ENCODE results near the gene PPL. TPM values are rescaled to one million over a fixed set of nuclear protein-coding genes. Genes with fewer than 3 reads are reported as not detected.
A peak's percentile ranks its signal among the peaks of the same experiment; 100 is the strongest.

PPL gene
- total and polyA plus RNA-seq, 2 donors (not counting 3 experiments of a cell fraction or from before 2014, with no cell fraction given): 0.07 to 0.20 TPM

DNA sequence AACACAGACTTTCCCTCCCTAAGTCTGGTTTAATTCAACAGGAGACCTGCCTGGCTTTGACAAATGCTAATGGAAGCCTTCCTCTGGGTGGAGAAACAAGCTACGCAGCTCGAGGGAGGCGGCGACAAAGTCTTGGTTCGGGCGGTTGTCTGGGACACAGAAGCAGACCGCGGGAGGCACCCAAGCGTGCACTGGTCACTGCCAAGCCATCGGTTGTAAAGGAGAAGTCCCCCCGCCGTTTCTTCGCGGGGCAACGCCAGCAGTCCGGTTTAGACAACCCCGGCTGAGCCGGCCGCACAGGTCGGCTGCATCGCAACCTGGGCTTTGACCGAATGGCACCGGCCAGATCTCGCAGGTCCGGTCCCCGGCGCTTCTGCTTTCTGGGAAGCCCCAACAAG lies 90.4 kb downstream of the PPL start:
- DNase-seq (ENCODE audit: low read depth, low spot score): peak; percentile 77

DNA sequence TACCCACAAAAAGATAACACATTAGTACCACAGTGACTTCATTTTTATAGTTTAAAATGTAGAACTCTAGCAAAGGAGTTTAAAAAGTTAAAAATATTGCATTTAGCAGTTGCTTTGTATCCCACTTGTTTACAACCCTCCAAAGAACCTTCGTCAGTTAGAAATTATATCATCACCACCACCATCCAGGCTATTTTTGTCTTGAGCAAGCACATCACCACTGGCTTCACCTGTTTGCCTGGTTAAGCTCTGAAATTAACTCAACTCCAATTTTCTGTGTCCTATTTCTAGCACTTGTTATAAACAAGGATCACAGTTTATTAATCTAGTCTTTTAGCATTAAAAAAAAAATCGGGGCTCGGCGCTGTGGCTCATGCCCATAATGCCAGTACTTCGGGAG lies 96.0 kb downstream of the PPL start:
- H3K9me3 ChIP-seq (replicated peaks; ENCODE audit: control insufficient read depth, insufficient read depth, low read length): no peaks in the 10 kb centered on the region
- CTCF ChIA-PET: no interaction called here
- H3K9ac ChIP-seq (replicated peaks; ENCODE audit: extremely low read depth, insufficient read depth, low read length): no peak overlapping the region
- H3K4me2 ChIP-seq (ENCODE audit: insufficient read depth, low read length): no peak overlapping the region
- no peak overlapping the region for H2AFZ ChIP-seq (ENCODE audit: low read depth, low read length)
- H3K27ac ChIP-seq (ENCODE audit: insufficient read depth, low read depth, low read length): no peak overlapping the region
- dilution Hi-C loops (cut with MboI; ENCODE audit: extremely low pct_ligation_motif_present, low sequenced_read_pairs) (no loop called here), intact Hi-C loops (cut with micrococcal nuclease) (no loop called here)
- peaks cover 23% of the 10 kb centered on the region for H3K79me2 ChIP-seq (ENCODE audit: control insufficient read depth, insufficient read depth, low read length)
- no peaks in the 10 kb centered on the region for H3K9me1 ChIP-seq (replicated peaks; ENCODE audit: control insufficient read depth, extremely low read depth, insufficient read depth, low read length)
- H3K4me3 ChIP-seq (replicated peaks in 1 of 3; ENCODE audit: insufficient read depth in 1 of 3, low read depth in 1 of 3, low read length in 3 of 3): no peak overlapping the region
- TF ChIP-seq JUN (IDR thresholded peaks at IDR 0.05; ENCODE audit: borderline replicate concordance, insufficient read depth, insufficient read length, low read depth) (no peak), GATA2 (IDR thresholded peaks at IDR 0.05; ENCODE audit: insufficient read depth, insufficient read length, low read depth, low read length) (no peak), FOS (IDR thresholded peaks at IDR 0.05; ENCODE audit: borderline replicate concordance, insufficient read depth, low read length) (no peak), EZH2 (IDR thresholded peaks at IDR 0.05; ENCODE audit: borderline replicate concordance, low read depth, low read length, severe bottlenecking) (no peak)
- TF ChIP-seq, protein P1, sequence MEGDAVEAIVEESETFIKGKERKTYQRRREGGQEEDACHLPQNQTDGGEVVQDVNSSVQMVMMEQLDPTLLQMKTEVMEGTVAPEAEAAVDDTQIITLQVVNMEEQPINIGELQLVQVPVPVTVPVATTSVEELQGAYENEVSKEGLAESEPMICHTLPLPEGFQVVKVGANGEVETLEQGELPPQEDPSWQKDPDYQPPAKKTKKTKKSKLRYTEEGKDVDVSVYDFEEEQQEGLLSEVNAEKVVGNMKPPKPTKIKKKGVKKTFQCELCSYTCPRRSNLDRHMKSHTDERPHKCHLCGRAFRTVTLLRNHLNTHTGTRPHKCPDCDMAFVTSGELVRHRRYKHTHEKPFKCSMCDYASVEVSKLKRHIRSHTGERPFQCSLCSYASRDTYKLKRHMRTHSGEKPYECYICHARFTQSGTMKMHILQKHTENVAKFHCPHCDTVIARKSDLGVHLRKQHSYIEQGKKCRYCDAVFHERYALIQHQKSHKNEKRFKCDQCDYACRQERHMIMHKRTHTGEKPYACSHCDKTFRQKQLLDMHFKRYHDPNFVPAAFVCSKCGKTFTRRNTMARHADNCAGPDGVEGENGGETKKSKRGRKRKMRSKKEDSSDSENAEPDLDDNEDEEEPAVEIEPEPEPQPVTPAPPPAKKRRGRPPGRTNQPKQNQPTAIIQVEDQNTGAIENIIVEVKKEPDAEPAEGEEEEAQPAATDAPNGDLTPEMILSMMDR (IDR thresholded peaks at IDR 0.05; ENCODE audit: extremely low read depth in 1 of 2, insufficient read depth in 1 of 2, low read depth in 1 of 2, low read length in 2 of 2): no peak
- TF ChIP-seq, protein P2, sequence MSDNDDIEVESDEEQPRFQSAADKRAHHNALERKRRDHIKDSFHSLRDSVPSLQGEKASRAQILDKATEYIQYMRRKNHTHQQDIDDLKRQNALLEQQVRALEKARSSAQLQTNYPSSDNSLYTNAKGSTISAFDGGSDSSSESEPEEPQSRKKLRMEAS (IDR thresholded peaks at IDR 0.05; ENCODE audit: insufficient read depth, insufficient read length): no peak
- H4K20me1 ChIP-seq (replicated peaks; ENCODE audit: control insufficient read depth, extremely low read depth, insufficient read depth, low read length): peaks cover 2% of the 10 kb centered on the region
- H3K36me3 ChIP-seq (ENCODE audit: control insufficient read depth in 2 of 2, extremely low read depth in 1 of 2, insufficient read depth in 2 of 2, low read length in 2 of 2): peaks cover 25 to 42% of the 10 kb centered on the region in 2 experiments
- no TSS peak for BruUV-seq (replicated peaks)
- POLR2A ChIA-PET: no interaction called here
- FAIRE-seq (no peak), DNase-seq (ENCODE audit: low read depth, low spot score) (no peak)
- H3K4me1 ChIP-seq (ENCODE audit: control insufficient read depth, extremely low read depth, insufficient read depth, low read length): peaks cover 6% of the 10 kb centered on the region
- H3K27me3 ChIP-seq (ENCODE audit: control insufficient read depth in 2 of 2, insufficient read depth in 2 of 2, low read length in 2 of 2): no peaks in the 10 kb centered on the region

More for the DNA sequence above, 90.4 kb downstream of the PPL start:
- peak overlapping the region; percentile 85 for H3K4me2 ChIP-seq (ENCODE audit: insufficient read depth, low read length)
- peaks cover 69% of the 10 kb centered on the region for H3K79me2 ChIP-seq (ENCODE audit: control insufficient read depth, insufficient read depth, low read length)
- CTCF ChIA-PET: interaction anchor here (0.9 to 1.3 kb wide), 3 partner anchors 10 to 109 kb away, joined by 3 to 5 read pairs (median 3); no protein-coding TSS in a partner anchor
- no peaks in the 10 kb centered on the region for H3K9me3 ChIP-seq (replicated peaks; ENCODE audit: control insufficient read depth, insufficient read depth, low read length)
- peaks cover 9 to 10% of the 10 kb centered on the region in 2 experiments for H3K36me3 ChIP-seq (ENCODE audit: control insufficient read depth in 2 of 2, extremely low read depth in 1 of 2, insufficient read depth in 2 of 2, low read length in 2 of 2)
- peak overlapping the region; percentile 84 for H3K27ac ChIP-seq (ENCODE audit: insufficient read depth, low read depth, low read length)
- BruUV-seq (replicated peaks): no TSS peak
- H3K9me1 ChIP-seq (replicated peaks; ENCODE audit: control insufficient read depth, extremely low read depth, insufficient read depth, low read length): no peaks in the 10 kb centered on the region
- FAIRE-seq: no peak
- no peaks in the 10 kb centered on the region for H3K27me3 ChIP-seq (ENCODE audit: control insufficient read depth in 2 of 2, insufficient read depth in 2 of 2, low read length in 2 of 2)
- H3K4me1 ChIP-seq (ENCODE audit: control insufficient read depth, extremely low read depth, insufficient read depth, low read length): peaks cover 33% of the 10 kb centered on the region
- TF ChIP-seq POLR2A (IDR thresholded peaks at IDR 0.05; ENCODE audit: low read depth, low read length): peak; percentile 77
- TF ChIP-seq, protein P1 (IDR thresholded peaks at IDR 0.05; ENCODE audit: extremely low read depth in 1 of 2, insufficient read depth in 1 of 2, low read depth in 1 of 2, low read length in 2 of 2): no peak
- peak overlapping the region; percentile 94 for H2AFZ ChIP-seq (ENCODE audit: low read depth, low read length)
- intact Hi-C loops (cut with micrococcal nuclease) (loop anchor here (2.0 kb wide), 1 partner anchor 98 kb away; no protein-coding TSS in a partner anchor), dilution Hi-C loops (cut with MboI; ENCODE audit: extremely low pct_ligation_motif_present, low sequenced_read_pairs) (no loop called here)
- POLR2A ChIA-PET: no interaction called here
- H4K20me1 ChIP-seq (replicated peaks; ENCODE audit: control insufficient read depth, extremely low read depth, insufficient read depth, low read length): peaks cover 4% of the 10 kb centered on the region
- peak overlapping the region; percentile 90 for H3K9ac ChIP-seq (replicated peaks; ENCODE audit: extremely low read depth, insufficient read depth, low read length)
- H3K4me3 ChIP-seq (replicated peaks in 1 of 3; ENCODE audit: insufficient read depth in 1 of 3, low read depth in 1 of 3, low read length in 3 of 3): peak overlapping the region; percentile 66 to 96 (median 85)
